Measurements from ENCODE around the gene ZNF43.

- TF ChIP-seq POLR2A (IDR thresholded peaks at IDR 0.05) (no peak), POLR2AphosphoS5 (IDR thresholded peaks at IDR 0.05) (no peak)
- TF ChIP-seq, protein P1, sequence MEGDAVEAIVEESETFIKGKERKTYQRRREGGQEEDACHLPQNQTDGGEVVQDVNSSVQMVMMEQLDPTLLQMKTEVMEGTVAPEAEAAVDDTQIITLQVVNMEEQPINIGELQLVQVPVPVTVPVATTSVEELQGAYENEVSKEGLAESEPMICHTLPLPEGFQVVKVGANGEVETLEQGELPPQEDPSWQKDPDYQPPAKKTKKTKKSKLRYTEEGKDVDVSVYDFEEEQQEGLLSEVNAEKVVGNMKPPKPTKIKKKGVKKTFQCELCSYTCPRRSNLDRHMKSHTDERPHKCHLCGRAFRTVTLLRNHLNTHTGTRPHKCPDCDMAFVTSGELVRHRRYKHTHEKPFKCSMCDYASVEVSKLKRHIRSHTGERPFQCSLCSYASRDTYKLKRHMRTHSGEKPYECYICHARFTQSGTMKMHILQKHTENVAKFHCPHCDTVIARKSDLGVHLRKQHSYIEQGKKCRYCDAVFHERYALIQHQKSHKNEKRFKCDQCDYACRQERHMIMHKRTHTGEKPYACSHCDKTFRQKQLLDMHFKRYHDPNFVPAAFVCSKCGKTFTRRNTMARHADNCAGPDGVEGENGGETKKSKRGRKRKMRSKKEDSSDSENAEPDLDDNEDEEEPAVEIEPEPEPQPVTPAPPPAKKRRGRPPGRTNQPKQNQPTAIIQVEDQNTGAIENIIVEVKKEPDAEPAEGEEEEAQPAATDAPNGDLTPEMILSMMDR (IDR thresholded peaks at IDR 0.05): no peak
Observed at GRCh38 chr19:21883516-21883915, 47.5 kb upstream of the ZNF43 start.

All from sigmoid colon (tissue), 4 donors.